ENCODE data around the gene SPIB. TPM values are rescaled to one million over a fixed set of nuclear protein-coding genes. Genes with fewer than 3 reads are reported as not detected.

SPIB gene
- total RNA-seq, 2 donors from 2014 or later: 6.9 TPM; not detected in 1

- Histone ChIP-seq H3K36me3 (replicated peaks in 1 of 2; ENCODE audit: insufficient read depth in 1 of 2, low read depth in 2 of 2) (no peaks in the 10 kb centered on the region), H3K27ac (no peak overlapping the region), H3K4me1 (no peaks in the 10 kb centered on the region), H3K4me3 (no peak overlapping the region), H3K9me3 (no peaks in the 10 kb centered on the region), H3K27me3 (no peaks in the 10 kb centered on the region)
- TF ChIP-seq POLR2A (IDR thresholded peaks at IDR 0.05): no peak
- TF ChIP-seq CTCF (IDR thresholded peaks at IDR 0.05): no peak
- WGBS, 2 donors: 90 to 93% methylated on average over 5 of the region's 5 CpGs
- intact Hi-C loops (cut with DNase I): no loop called here
- no peak for DNase-seq
- ATAC-seq: no peak
Observed at GRCh38 chr19:50392759-50393158, 26.0 kb upstream of the SPIB start.

- DNase-seq: no peak
- 80 to 90% methylated on average over 4 of the region's 4 CpGs for WGBS, 2 donors
Observed at GRCh38 chr19:50393589-50393988, 25.1 kb upstream of the SPIB start.

DNA sequence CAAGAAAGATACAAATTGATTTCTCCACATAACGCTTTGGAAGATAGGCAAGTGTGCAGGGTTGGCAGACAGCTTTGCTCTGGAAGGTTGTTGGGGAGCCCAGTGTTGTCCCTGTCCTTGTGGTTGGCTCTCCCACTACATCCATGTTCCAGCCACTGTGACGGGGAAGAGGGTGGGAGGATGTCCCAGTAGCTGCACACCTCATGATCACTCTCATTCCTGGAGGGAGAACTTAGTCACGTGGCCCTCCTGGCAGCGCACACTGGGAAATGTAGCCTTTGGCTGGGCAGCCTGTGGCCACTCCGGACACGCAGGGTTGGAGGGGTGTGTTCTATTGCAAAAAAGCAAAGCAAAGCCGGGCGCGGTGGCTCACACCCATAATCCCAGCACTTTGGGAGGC is 24.7 kb upstream of the SPIB start:
- Histone ChIP-seq H3K9me3 (no peaks in the 10 kb centered on the region), H3K36me3 (replicated peaks in 1 of 2; ENCODE audit: insufficient read depth in 1 of 2, low read depth in 2 of 2) (no peaks in the 10 kb centered on the region), H3K27me3 (no peaks in the 10 kb centered on the region), H3K27ac (no peak overlapping the region), H3K4me3 (no peak overlapping the region), H3K4me1 (no peaks in the 10 kb centered on the region)
- ATAC-seq: no peak
- TF ChIP-seq CTCF (IDR thresholded peaks at IDR 0.05): no peak
- no peak for TF ChIP-seq POLR2A (IDR thresholded peaks at IDR 0.05)
- WGBS, 2 donors: 96 to 98% methylated on average over 9 of the region's 9 CpGs
- DNase-seq: no peak
- intact Hi-C loops (cut with DNase I): no loop called here

More at GRCh38 chr19:50393589-50393988, 25.1 kb upstream of the SPIB start:
- Histone ChIP-seq H3K36me3 (replicated peaks in 1 of 2; ENCODE audit: insufficient read depth in 1 of 2, low read depth in 2 of 2) (no peaks in the 10 kb centered on the region), H3K9me3 (no peaks in the 10 kb centered on the region), H3K4me3 (no peak overlapping the region), H3K27me3 (no peaks in the 10 kb centered on the region), H3K27ac (no peak overlapping the region), H3K4me1 (no peaks in the 10 kb centered on the region)
- no peak for ATAC-seq
- TF ChIP-seq POLR2A (IDR thresholded peaks at IDR 0.05) (no peak), CTCF (IDR thresholded peaks at IDR 0.05) (no peak)
- intact Hi-C loops (cut with DNase I): no loop called here

DNA sequence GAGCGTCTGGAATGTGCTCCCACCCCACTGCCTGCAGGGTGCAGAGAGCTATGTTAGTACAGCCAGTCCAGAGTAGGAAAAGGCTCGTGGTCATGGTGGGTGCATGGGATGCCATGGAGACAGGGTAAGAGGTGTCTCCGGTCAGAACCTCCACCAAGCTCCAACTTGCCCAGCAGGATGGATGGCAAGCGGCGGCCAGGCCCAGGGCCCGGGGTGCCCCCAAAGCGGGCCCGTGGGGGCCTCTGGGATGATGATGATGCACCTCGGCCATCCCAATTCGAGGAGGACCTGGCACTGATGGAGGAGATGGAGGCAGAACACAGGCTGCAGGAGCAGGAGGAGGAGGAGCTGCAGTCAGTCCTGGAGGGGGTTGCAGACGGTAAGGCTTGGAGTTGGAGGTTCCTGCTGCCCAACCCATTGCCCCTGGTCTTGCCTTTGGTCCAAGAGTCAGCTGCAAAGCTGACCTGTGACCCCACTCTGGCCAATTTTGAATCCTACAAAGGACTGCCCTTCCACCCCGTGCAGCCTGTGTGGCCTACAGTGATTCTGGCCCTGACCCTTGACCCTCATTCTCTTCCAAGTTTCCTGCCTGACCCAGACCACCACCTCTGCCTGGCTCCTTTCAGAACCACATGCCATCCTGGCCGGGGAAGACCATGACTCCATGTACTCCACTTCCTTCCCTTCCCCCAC is 19.9 kb upstream of the SPIB start:
- no peaks in the 10 kb centered on the region for H3K27me3 ChIP-seq
- no peak overlapping the region for H3K4me3 ChIP-seq
- no peaks in the 10 kb centered on the region for H3K36me3 ChIP-seq (replicated peaks in 1 of 2; ENCODE audit: insufficient read depth in 1 of 2, low read depth in 2 of 2)
- H3K27ac ChIP-seq: no peak overlapping the region
- DNase-seq: no peak
- 91 to 92% methylated on average over 13 of the region's 13 CpGs for WGBS, 2 donors
- no peaks in the 10 kb centered on the region for H3K4me1 ChIP-seq
- intact Hi-C loops (cut with DNase I): no loop called here
- ATAC-seq: no peak
- H3K9me3 ChIP-seq: no peaks in the 10 kb centered on the region
- TF ChIP-seq CTCF (IDR thresholded peaks at IDR 0.05): no peak
- no peak for TF ChIP-seq POLR2A (IDR thresholded peaks at IDR 0.05)

DNA sequence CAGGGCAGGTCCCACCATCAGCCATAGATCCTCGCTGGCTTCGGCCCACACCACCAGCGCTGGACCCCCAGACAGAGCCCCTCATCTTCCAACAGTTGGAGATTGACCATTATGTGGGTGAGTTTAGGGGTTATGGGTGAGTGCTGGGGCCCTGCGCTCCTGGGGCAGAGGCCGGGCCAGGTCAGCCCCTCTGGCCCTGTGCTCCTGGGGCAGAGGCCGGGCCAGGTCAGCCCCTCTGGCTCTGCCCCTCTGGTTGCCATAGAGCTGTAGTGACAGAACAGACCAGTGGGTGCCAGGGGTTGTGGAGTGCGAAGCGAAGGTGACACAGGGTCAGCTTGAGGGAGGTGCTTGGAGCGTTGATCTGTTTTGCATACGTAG is 19.4 kb upstream of the SPIB start:
- WGBS, 2 donors: 93 to 95% methylated on average over 3 to 10 of the region's 10 CpGs
- Histone ChIP-seq H3K4me3 (no peak overlapping the region), H3K27me3 (no peaks in the 10 kb centered on the region), H3K9me3 (no peaks in the 10 kb centered on the region), H3K27ac (no peak overlapping the region), H3K36me3 (replicated peaks in 1 of 2; ENCODE audit: insufficient read depth in 1 of 2, low read depth in 2 of 2) (no peaks in the 10 kb centered on the region), H3K4me1 (no peaks in the 10 kb centered on the region)
- DNase-seq (no peak), ATAC-seq (no peak)
- intact Hi-C loops (cut with DNase I): no loop called here
- TF ChIP-seq POLR2A (IDR thresholded peaks at IDR 0.05) (no peak), CTCF (IDR thresholded peaks at IDR 0.05) (no peak)
